ENCODE results near the gene IMP3.
"Not testable (repeated sequence)": the region's sequence is repeated elsewhere in the genome, so short reads cannot be mapped to it uniquely, and the experiment has no call there.

Gene IMP3

DNA sequence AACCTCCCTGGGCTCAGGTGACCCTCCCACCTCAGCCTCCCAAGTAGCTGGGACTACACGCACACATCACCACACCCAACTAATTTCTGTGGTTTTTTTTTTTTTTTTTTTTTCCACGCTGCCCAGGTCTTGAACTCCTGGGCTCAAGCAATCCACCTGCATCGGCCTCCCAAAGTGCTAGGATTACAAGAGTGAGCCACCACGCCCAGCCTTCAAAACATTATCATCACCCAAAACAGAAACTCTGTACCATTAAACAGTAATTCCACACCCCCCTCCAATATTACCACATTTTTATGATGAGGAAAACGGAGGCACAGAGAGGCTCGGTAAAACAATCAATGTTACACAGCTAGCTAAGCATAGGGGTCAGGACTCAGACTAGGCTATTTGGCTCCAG lies 4.0 kb downstream of the IMP3 start:
- Histone ChIP-seq H4K20me1 (ENCODE audit: insufficient read depth, low read length) (peaks cover 26% of the 10 kb centered on the region), H3K4me2 (ENCODE audit: insufficient read depth, low read length) (no peak overlapping the region), H3K9ac (ENCODE audit: low read depth, low read length) (no peak overlapping the region), H2AFZ (ENCODE audit: low read depth, low read length) (no peak overlapping the region), H3K79me2 (ENCODE audit: insufficient read depth, low read length) (peaks cover 30% of the 10 kb centered on the region), H3K9me3 (ENCODE audit: insufficient read depth, low read length, severe bottlenecking) (no peaks in the 10 kb centered on the region), H3K27me3 (ENCODE audit: insufficient read depth, low read length, poor library complexity) (no peaks in the 10 kb centered on the region), H3K36me3 (ENCODE audit: insufficient read depth, low read length) (peaks cover 8% of the 10 kb centered on the region), H3K4me3 (ENCODE audit: low read depth in 1 of 2, low read length in 2 of 2) (no peak overlapping the region), H3K27ac (ENCODE audit: low read length) (no peak overlapping the region), H3K4me1 (ENCODE audit: insufficient read depth, low read length) (peaks cover 29% of the 10 kb centered on the region)
- DNase-seq (no peak), ATAC-seq (ENCODE audit: insufficient read depth, low read depth) (no peak)
- TF ChIP-seq EZH2 (IDR thresholded peaks at IDR 0.05; ENCODE audit: borderline replicate concordance, low read depth, low read length, severe bottlenecking) (no peak), CTCF (IDR thresholded peaks at IDR 0.05; ENCODE audit: borderline replicate concordance, extremely low read depth, low read length, poor library complexity, severe bottlenecking) (no peak)

- not testable (repeated sequence) for H3K36me3 ChIP-seq (ENCODE audit: insufficient read depth, low read length); H3K9me3 ChIP-seq (ENCODE audit: insufficient read depth, low read length, severe bottlenecking); H2AFZ ChIP-seq (ENCODE audit: low read depth, low read length); H3K4me3 ChIP-seq (ENCODE audit: low read depth in 1 of 2, low read length in 2 of 2); DNase-seq; H3K4me2 ChIP-seq (ENCODE audit: insufficient read depth, low read length); H3K27ac ChIP-seq (ENCODE audit: low read length); H3K27me3 ChIP-seq (ENCODE audit: insufficient read depth, low read length, poor library complexity); H3K9ac ChIP-seq (ENCODE audit: low read depth, low read length); ATAC-seq (ENCODE audit: insufficient read depth, low read depth)
- Histone ChIP-seq H4K20me1 (ENCODE audit: insufficient read depth, low read length) (peaks cover 19% of the 10 kb centered on the region), H3K79me2 (ENCODE audit: insufficient read depth, low read length) (peaks cover 20% of the 10 kb centered on the region), H3K4me1 (ENCODE audit: insufficient read depth, low read length) (peaks cover 20% of the 10 kb centered on the region)
Observed at GRCh38 chr15:75633922-75634321, 6.1 kb downstream of the IMP3 start.

DNA sequence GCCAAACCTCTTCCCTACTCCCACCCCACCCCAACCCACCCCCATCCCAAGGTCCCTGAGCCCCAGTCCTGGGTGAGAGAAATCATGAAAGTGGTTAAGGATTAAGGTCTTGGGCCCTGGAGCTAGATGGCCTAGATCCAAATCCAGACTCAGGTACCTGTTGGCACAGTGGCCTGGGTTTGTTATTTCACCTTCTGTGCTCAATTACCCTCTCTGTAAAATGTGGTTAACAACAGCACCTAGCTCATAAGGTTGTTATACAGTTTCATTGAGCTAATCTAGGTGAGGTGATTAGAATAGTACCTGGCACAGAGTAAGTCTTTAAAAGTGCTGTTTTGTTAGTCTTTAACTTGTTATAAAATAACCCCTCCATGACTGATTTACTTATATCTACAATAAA lies 8.1 kb downstream of the IMP3 start:
- H3K36me3 ChIP-seq (ENCODE audit: insufficient read depth, low read length): no peaks in the 10 kb centered on the region
- no peak overlapping the region for H3K4me2 ChIP-seq (ENCODE audit: insufficient read depth, low read length)
- H3K9me3 ChIP-seq (ENCODE audit: insufficient read depth, low read length, severe bottlenecking): no peaks in the 10 kb centered on the region
- H4K20me1 ChIP-seq (ENCODE audit: insufficient read depth, low read length): peaks cover under 1% of the 10 kb centered on the region; the same call in 1 of the 2 replicates
- no peaks in the 10 kb centered on the region for H3K79me2 ChIP-seq (ENCODE audit: insufficient read depth, low read length)
- no peak overlapping the region for H3K27ac ChIP-seq (ENCODE audit: low read length)
- ATAC-seq (ENCODE audit: insufficient read depth, low read depth): no peak
- H3K27me3 ChIP-seq (ENCODE audit: insufficient read depth, low read length, poor library complexity): no peaks in the 10 kb centered on the region
- peaks cover 5% of the 10 kb centered on the region for H3K4me1 ChIP-seq (ENCODE audit: insufficient read depth, low read length)
- no peak overlapping the region for H3K9ac ChIP-seq (ENCODE audit: low read depth, low read length)
- DNase-seq: no peak
- TF ChIP-seq CTCF (IDR thresholded peaks at IDR 0.05; ENCODE audit: borderline replicate concordance, extremely low read depth, low read length, poor library complexity, severe bottlenecking): no peak
- TF ChIP-seq EZH2 (IDR thresholded peaks at IDR 0.05; ENCODE audit: borderline replicate concordance, low read depth, low read length, severe bottlenecking): no peak
- no peak overlapping the region for H3K4me3 ChIP-seq (ENCODE audit: low read depth in 1 of 2, low read length in 2 of 2)
- H2AFZ ChIP-seq (ENCODE audit: low read depth, low read length): no peak overlapping the region

- Histone ChIP-seq H3K4me1 (ENCODE audit: insufficient read depth, low read length) (peaks cover 20% of the 10 kb centered on the region), H3K4me3 (ENCODE audit: low read depth in 1 of 2, low read length in 2 of 2) (peak within 1 kb of the TSS; percentile 90 to 94; a peak in 3 of 4 replicates), H3K27me3 (ENCODE audit: insufficient read depth, low read length, poor library complexity) (no peaks in the 10 kb centered on the region), H2AFZ (ENCODE audit: low read depth, low read length) (peak within 1 kb of the TSS; percentile 94), H3K9ac (ENCODE audit: low read depth, low read length) (peak within 1 kb of the TSS; percentile 100), H3K9me3 (ENCODE audit: insufficient read depth, low read length, severe bottlenecking) (no peaks in the 10 kb centered on the region), H3K27ac (ENCODE audit: low read length) (peak within 1 kb of the TSS; percentile 88), H3K4me2 (ENCODE audit: insufficient read depth, low read length) (peak within 1 kb of the TSS; percentile 61), H3K79me2 (ENCODE audit: insufficient read depth, low read length) (peaks cover 8% of the 10 kb centered on the region), H3K36me3 (ENCODE audit: insufficient read depth, low read length) (peaks cover 6% of the 10 kb centered on the region), H4K20me1 (ENCODE audit: insufficient read depth, low read length) (no peaks in the 10 kb centered on the region)
- TF ChIP-seq EZH2 (IDR thresholded peaks at IDR 0.05; ENCODE audit: borderline replicate concordance, low read depth, low read length, severe bottlenecking) (no peak), CTCF (IDR thresholded peaks at IDR 0.05; ENCODE audit: borderline replicate concordance, extremely low read depth, low read length, poor library complexity, severe bottlenecking) (no peak)
- DNase-seq: peak; percentile 95
- peak; percentile 91 for ATAC-seq (ENCODE audit: insufficient read depth, low read depth)
Observed at GRCh38 chr15:75625542-75626347, 14.3 kb downstream of the IMP3 start, which contains the start of gene SNUPN. Gene SNUPN (minus strand): TSS chr15:75625725. CDS start chr15:75621051, 4,674 bp downstream.
